Chondrocyte (in vitro differentiated cells): ENCODE measurements around the gene COL18A1. TPM values are rescaled to one million over a fixed set of nuclear protein-coding genes. Genes with fewer than 3 reads are reported as not detected.

Source experiments
- DNase-seq: peaks from one replicate; pipeline ENCODE4 v3.0.0; 2021; ENCODE audit warnings: mixed read lengths, low spot score
- H3K27ac Mint-ChIP-seq: one replicate; pipeline ENCODE4 v1.8.0; 2021; ENCODE audit warnings: mild to moderate bottlenecking, moderate library complexity, mixed read lengths; ENCODE audit not compliant: unreplicated experiment
- H3K27me3 Mint-ChIP-seq: 2 replicates; pipeline ENCODE4 v1.8.0; 2021; ENCODE audit warnings: low read depth, mixed read lengths
- H3K36me3 Mint-ChIP-seq: 2 replicates; pipeline ENCODE4 v1.8.0; 2021; ENCODE audit warnings: low read depth, mixed read lengths
- H3K4me1 Mint-ChIP-seq: 2 replicates; pipeline ENCODE4 v1.8.0; 2021; ENCODE audit warnings: low read depth, mild to moderate bottlenecking, mixed read lengths
- H3K4me3 Mint-ChIP-seq: one replicate; pipeline ENCODE4 v1.8.0; 2021; ENCODE audit warnings: mild to moderate bottlenecking, moderate library complexity, mixed read lengths; ENCODE audit not compliant: unreplicated experiment
- H3K9me3 Mint-ChIP-seq: 2 replicates; pipeline ENCODE4 v1.8.0; 2021; ENCODE audit warnings: low read depth, mixed read lengths
- total RNA-seq: library from RNA; stranded (reverse); gene quantifications from 3 replicates; pipeline ENCODE4 v1.2.1, GENCODE V29; 2021
- TF ChIP-seq, protein P1 (sequence below): fragments of 200-600 bp; sonication (generic); IDR thresholded peaks from 2 replicates; pipeline ENCODE4 v1.5.0; 2021; ENCODE audit warnings: antibody characterized with exemption, mild to moderate bottlenecking, moderate library complexity

Gene COL18A1
- total RNA-seq, 1 donor from 2014 or later: 616 TPM

GRCh38 chr21:45496151-45496967, 91.4 kb downstream of the COL18A1 start:
- no peaks in the 10 kb centered on the region for H3K9me3 Mint-ChIP-seq

DNA sequence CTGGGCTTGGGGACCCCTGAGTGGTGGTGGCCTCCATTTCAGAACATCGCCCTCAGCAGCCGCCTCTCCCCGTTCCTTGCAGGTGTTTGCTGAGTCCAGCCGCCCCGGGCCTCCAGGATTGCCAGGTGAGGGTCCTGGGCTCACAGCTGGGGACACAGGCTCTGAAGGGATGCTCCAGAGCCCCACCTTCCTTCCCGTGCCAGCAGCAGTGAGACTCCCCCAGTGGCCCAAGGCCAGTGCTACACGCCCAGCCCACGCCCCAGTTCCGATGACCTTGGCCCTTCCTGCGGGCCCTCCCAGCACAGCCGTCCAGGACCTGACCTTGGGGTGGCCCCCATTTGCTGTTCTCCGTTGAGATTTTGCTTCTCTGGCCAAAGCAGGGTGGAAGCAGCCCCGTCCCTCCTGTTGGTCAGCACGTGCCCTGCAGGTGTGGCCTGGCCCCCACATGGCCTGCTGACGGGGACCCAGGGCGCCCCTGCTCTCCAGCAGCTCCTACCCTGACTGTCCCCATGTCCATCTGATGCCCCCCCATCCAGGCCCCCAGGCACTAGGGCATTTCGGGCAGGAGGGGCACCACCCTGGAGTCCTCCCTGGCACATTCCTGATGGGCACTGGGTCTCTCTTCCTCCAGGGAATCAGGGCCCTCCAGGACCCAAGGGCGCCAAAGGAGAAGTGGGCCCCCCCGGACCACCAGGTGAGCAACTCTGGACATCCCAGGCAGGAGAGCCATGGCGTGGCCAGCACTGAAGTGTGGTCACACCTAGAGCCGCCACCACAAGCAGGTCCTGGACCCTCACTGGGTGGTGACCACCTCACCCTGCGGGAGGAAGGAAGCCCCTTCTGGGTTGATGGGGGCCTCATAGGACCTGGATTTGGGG, 92.2 kb downstream of the COL18A1 start:
- TF ChIP-seq, protein P1, sequence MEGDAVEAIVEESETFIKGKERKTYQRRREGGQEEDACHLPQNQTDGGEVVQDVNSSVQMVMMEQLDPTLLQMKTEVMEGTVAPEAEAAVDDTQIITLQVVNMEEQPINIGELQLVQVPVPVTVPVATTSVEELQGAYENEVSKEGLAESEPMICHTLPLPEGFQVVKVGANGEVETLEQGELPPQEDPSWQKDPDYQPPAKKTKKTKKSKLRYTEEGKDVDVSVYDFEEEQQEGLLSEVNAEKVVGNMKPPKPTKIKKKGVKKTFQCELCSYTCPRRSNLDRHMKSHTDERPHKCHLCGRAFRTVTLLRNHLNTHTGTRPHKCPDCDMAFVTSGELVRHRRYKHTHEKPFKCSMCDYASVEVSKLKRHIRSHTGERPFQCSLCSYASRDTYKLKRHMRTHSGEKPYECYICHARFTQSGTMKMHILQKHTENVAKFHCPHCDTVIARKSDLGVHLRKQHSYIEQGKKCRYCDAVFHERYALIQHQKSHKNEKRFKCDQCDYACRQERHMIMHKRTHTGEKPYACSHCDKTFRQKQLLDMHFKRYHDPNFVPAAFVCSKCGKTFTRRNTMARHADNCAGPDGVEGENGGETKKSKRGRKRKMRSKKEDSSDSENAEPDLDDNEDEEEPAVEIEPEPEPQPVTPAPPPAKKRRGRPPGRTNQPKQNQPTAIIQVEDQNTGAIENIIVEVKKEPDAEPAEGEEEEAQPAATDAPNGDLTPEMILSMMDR: no peak
- Mint-ChIP-seq H3K9me3 (no peaks in the 10 kb centered on the region), H3K27ac (no peak overlapping the region), H3K27me3 (no peaks in the 10 kb centered on the region), H3K4me1 (no peaks in the 10 kb centered on the region), H3K36me3 (peaks cover 19% of the 10 kb centered on the region), H3K4me3 (no peak overlapping the region)
- DNase-seq: peak; percentile 88

More at GRCh38 chr21:45496151-45496967, 91.4 kb downstream of the COL18A1 start:
- Mint-ChIP-seq H3K36me3 (peaks cover 21% of the 10 kb centered on the region), H3K4me1 (no peaks in the 10 kb centered on the region), H3K27ac (no peak overlapping the region), H3K27me3 (no peaks in the 10 kb centered on the region), H3K4me3 (no peak overlapping the region)
- TF ChIP-seq, protein P1: no peak
- peak; percentile 78 for DNase-seq

- TF ChIP-seq, protein P1: no peak
- peak; percentile 75 for DNase-seq
- Mint-ChIP-seq H3K27me3 (no peaks in the 10 kb centered on the region), H3K27ac (peak overlapping the region; percentile 27), H3K4me3 (no peak overlapping the region), H3K4me1 (no peaks in the 10 kb centered on the region), H3K9me3 (no peaks in the 10 kb centered on the region), H3K36me3 (peaks cover 24% of the 10 kb centered on the region)
Measured at GRCh38 chr21:45497846-45498645, 93.1 kb downstream of the COL18A1 start.

DNA sequence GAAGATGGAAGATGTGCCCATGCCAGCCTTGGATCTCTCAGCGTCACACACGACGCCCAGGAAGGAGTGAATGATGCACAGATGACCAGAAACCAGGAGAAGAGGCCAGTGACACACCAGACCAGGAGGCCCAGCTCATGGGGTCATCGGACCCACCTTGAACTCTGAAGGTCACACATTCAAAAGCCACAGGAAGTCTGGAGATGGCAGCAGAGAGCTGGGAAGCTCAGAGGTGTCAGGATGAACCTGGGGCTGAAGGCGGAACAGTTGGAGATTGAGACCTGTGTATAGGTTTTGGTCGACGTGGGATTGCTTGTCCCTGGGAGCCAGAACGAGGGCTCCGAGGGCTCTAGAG, 93.7 kb downstream of the COL18A1 start:
- TF ChIP-seq, protein P1: no peak
- Mint-ChIP-seq H3K9me3 (no peaks in the 10 kb centered on the region), H3K27ac (no peak overlapping the region), H3K4me1 (no peaks in the 10 kb centered on the region), H3K36me3 (peaks cover 25% of the 10 kb centered on the region), H3K27me3 (no peaks in the 10 kb centered on the region), H3K4me3 (no peak overlapping the region)
- no peak for DNase-seq
